ENCODE measurements around the gene FBXL16. TPM values are rescaled to one million over a fixed set of nuclear protein-coding genes. Genes with fewer than 3 reads are reported as not detected.

The FBXL16 gene
- total RNA-seq, 1 experiment from 2014 or later, result 40.5 TPM

DNA sequence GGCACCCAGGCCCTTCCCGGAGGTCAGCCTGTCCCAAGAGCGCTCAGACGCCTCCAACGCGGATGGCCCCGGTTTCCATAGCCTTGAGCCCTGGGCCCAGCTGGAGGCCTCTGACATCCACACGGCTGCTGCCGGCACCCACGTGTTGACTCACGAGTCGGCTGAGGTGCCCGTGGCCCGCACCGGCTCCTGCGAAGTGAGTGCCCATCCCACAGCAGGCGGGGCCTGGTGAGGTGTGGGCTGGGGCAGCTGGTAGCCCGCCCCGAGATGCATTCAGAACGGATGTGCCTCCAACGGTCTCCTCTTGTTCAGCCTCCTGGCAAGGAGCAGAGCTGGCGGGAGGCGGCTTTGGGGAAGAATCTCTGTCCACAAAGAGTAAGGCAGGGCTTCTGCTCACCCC is 53.8 kb downstream of the FBXL16 start:
- ChIA-PET CTCF (interaction anchor here (0.7 to 1.2 kb wide), 2 partner anchors 9 to 16 kb away, joined by 3 read pairs; no protein-coding TSS in a partner anchor), POLR2A (no interaction called here)
- intact Hi-C loops (cut with micrococcal nuclease), result no loop called here
- Mint-ChIP-seq H3K27me3 (ENCODE audit: insufficient read depth, unreplicated experiment) (no peaks in the 10 kb centered on the region), H3K27ac (ENCODE audit: low read depth, unreplicated experiment) (no peak overlapping the region), H3K9me3 (ENCODE audit: unreplicated experiment) (no peaks in the 10 kb centered on the region), H3K4me1 (ENCODE audit: insufficient read depth, unreplicated experiment) (peaks cover 5% of the 10 kb centered on the region), H3K4me3 (ENCODE audit: unreplicated experiment) (no peak overlapping the region), H3K36me3 (ENCODE audit: insufficient read depth, unreplicated experiment) (peaks cover 26% of the 10 kb centered on the region)
- BruUV-seq (replicated peaks), result no TSS peak
- no peak for DNase-seq (ENCODE audit: unreplicated experiment)
- TF ChIP-seq, protein P1, sequence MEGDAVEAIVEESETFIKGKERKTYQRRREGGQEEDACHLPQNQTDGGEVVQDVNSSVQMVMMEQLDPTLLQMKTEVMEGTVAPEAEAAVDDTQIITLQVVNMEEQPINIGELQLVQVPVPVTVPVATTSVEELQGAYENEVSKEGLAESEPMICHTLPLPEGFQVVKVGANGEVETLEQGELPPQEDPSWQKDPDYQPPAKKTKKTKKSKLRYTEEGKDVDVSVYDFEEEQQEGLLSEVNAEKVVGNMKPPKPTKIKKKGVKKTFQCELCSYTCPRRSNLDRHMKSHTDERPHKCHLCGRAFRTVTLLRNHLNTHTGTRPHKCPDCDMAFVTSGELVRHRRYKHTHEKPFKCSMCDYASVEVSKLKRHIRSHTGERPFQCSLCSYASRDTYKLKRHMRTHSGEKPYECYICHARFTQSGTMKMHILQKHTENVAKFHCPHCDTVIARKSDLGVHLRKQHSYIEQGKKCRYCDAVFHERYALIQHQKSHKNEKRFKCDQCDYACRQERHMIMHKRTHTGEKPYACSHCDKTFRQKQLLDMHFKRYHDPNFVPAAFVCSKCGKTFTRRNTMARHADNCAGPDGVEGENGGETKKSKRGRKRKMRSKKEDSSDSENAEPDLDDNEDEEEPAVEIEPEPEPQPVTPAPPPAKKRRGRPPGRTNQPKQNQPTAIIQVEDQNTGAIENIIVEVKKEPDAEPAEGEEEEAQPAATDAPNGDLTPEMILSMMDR (IDR thresholded peaks at IDR 0.05; ENCODE audit: unreplicated experiment), result no peak

DNA sequence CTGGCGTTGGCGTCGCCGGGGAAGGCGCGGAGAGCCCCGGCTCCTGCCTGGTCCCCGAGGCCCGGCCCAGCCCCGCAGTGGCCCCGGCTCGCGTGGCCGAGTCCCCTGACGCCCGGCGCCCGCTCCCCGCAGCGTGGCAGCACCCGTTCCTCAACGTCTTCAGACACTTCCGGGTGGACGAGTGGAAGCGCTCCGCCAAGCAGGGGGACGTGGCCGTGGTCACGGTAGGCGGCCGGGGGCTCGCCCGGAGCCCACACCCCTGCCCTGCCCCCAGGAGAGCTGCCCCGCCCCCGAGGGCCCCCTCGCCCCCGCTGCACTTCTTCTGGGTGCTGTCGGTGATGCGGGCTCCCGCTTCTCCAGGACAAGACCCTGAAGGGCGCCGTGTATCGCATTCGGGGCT is 56.0 kb downstream of the FBXL16 start:
- intact Hi-C loops (cut with micrococcal nuclease), result loop anchor here (2.0 kb wide), 1 partner anchor 61 kb away; no protein-coding TSS in a partner anchor
- POLR2A ChIA-PET, result interaction anchor here (0.6 to 2.8 kb wide), 10 partner anchors 13 to 122 kb away, joined by 3 to 17 read pairs (median 6); partner anchors contain the start of genes CAPN15, JMJD8, METTL26 and RHBDL1

DNA sequence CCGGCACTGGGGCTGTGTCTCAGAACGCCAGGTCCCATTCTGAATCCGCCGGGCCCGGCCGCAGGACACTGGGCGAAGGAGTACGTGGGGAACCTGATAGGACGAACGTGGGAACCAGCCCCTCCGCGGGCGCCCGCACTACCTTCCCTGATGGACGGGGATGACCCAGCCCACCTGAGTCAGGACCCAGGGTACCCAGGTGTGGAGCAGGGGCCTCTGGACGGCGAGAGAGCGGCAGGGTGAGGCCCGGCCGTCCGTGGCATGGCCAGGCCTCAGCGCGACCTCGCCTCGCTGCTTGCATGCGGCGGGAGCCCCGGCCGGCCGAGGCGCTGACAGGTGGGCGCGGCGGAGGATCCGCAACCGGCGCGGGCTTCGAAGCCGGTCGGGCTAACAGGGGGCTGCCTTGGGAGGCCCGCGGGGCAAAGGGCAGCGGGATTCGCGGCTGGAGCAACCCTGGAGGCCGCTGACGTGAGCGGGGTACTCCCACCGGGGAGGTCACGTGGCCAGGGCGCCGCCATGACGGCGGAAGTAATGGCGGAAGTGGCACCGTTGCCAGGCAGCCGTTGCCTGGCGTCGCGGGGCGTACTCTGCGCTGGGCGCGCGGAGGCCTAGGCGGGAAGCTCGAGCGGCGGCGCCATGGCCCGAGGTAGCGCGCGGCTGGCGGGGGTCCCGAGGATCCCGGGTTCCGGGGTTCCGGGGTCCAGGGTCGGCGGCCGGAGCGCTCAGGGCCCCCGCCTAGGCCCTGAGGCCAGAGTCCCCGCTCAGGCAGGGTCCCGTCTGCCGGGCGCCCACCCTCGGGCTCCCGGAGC is 56.6 kb downstream of the FBXL16 start, which contains the start of gene WDR90:
Gene WDR90, plus strand, starts transcription at position 585 of the 809 bp plus-strand sequence. Its CDS starts 52 bp downstream, at position 637.
- Mint-ChIP-seq H3K4me3 (ENCODE audit: unreplicated experiment) (peak within 1 kb of the TSS; percentile 74), H3K4me1 (ENCODE audit: insufficient read depth, unreplicated experiment) (peaks cover 14% of the 10 kb centered on the region), H3K27ac (ENCODE audit: low read depth, unreplicated experiment) (peak within 1 kb of the TSS; percentile 88), H3K36me3 (ENCODE audit: insufficient read depth, unreplicated experiment) (peaks cover 26% of the 10 kb centered on the region), H3K9me3 (ENCODE audit: unreplicated experiment) (no peaks in the 10 kb centered on the region), H3K27me3 (ENCODE audit: insufficient read depth, unreplicated experiment) (no peaks in the 10 kb centered on the region)
- CTCF ChIA-PET, result interaction anchor here (0.6 to 1.5 kb wide), 10 partner anchors 10 to 646 kb away, joined by 3 to 7 read pairs (median 3); partner anchors contain the start of genes RHOT2 and WDR24
- POLR2A ChIA-PET, result interaction anchor here (0.6 to 2.8 kb wide), 15 partner anchors 12 to 122 kb away, joined by 3 to 17 read pairs (median 5); partner anchors contain the start of genes CAPN15, CCDC78, JMJD8 and METTL26
- intact Hi-C loops (cut with micrococcal nuclease), result loop anchor here (2.0 kb wide), 1 partner anchor 60 kb away; no protein-coding TSS in a partner anchor
- BruUV-seq (replicated peaks), result TSS peak; percentile 69
- DNase-seq (ENCODE audit: unreplicated experiment), result peak; percentile 91
- TF ChIP-seq, protein P1 (IDR thresholded peaks at IDR 0.05; ENCODE audit: unreplicated experiment), result no peak

More for the DNA sequence above, 56.0 kb downstream of the FBXL16 start:
- CTCF ChIA-PET, result interaction anchor here (0.6 to 1.5 kb wide), 2 partner anchors 18 to 53 kb away, joined by 3 to 7 read pairs; partner anchors contain the start of gene RHOT2
- Mint-ChIP-seq H3K9me3 (ENCODE audit: unreplicated experiment) (no peaks in the 10 kb centered on the region), H3K27ac (ENCODE audit: low read depth, unreplicated experiment) (peak overlapping the region; percentile 69), H3K36me3 (ENCODE audit: insufficient read depth, unreplicated experiment) (peaks cover 28% of the 10 kb centered on the region), H3K27me3 (ENCODE audit: insufficient read depth, unreplicated experiment) (no peaks in the 10 kb centered on the region), H3K4me3 (ENCODE audit: unreplicated experiment) (peak overlapping the region; percentile 71), H3K4me1 (ENCODE audit: insufficient read depth, unreplicated experiment) (peaks cover 8% of the 10 kb centered on the region)
- TF ChIP-seq, protein P1 (IDR thresholded peaks at IDR 0.05; ENCODE audit: unreplicated experiment), result no peak
- no peak for DNase-seq (ENCODE audit: unreplicated experiment)
- BruUV-seq (replicated peaks), result no TSS peak
